ENCODE data around the gene CPNE6.
A peak's percentile ranks its signal among the peaks of the same experiment; 100 is the strongest.

The CPNE6 gene

DNA sequence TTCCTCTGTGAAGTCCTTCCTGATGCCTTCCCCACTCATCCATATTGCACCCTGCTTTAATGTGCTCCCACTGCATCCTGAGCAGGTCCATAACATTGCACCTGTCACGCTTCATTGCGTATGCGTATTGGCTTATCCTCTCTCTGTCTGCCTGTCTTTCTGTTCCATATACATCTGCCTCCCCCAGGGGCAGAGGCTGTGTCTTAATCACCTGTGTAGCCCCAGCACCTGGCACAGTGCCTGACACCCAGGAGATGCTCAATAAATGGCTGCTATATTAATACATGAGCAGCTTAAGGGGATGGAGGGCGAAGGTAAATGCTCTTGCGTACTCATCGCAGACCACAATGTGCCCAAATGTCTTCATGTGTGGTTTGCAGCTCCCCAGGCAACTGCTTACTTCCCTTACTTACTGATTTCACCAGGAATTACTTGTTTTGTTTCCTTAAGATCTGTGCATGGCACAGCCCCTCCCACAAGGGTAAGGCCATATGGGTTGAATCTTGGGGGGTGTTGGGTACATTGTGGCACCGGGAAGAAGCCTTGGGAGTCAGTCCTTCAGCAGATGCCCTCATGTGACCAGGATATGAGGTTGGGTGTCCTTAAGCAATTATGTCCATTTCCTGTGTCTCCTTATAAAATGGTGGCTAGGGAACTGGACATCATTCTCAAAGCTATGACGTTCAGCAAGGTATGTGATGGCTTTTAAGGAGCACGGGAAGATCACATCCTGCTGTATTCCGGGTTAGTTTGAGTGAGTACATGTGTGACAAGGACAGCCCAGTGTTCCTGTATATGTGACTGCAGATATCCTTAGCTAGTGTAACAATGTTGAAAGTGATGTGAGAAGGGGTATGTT is 848 bp upstream of the CPNE6 start:
- peak; percentile 69 for DNase-seq

- DNase-seq: no peak
These were observed 571 bp downstream of the CPNE6 start for GRCh38 chr14:24071836-24072430.

DNA sequence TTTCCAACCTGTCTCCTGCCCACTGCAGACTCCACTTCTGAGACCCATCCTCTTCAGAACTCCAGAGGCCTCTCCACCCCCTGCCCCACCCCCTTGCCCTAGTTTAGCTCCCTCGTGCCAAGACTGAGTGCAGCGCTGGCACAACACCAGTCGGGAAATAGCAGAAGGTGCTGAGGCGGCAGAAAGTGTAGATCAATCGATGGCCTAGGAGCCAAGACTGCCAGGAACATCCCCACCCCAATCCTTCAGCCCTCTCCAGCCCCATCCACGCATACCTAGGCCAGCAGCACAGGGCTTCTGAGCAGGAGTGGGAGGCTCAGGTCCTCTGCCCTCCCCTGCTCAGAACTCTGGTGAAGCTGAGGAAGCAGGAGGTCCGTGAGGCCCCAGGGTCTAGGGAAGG is 1.1 kb downstream of the CPNE6 start:
- DNase-seq: no peak

- no peak for DNase-seq
These were observed 1.8 kb downstream of the CPNE6 start for GRCh38 chr14:24072881-24073877.

DNA sequence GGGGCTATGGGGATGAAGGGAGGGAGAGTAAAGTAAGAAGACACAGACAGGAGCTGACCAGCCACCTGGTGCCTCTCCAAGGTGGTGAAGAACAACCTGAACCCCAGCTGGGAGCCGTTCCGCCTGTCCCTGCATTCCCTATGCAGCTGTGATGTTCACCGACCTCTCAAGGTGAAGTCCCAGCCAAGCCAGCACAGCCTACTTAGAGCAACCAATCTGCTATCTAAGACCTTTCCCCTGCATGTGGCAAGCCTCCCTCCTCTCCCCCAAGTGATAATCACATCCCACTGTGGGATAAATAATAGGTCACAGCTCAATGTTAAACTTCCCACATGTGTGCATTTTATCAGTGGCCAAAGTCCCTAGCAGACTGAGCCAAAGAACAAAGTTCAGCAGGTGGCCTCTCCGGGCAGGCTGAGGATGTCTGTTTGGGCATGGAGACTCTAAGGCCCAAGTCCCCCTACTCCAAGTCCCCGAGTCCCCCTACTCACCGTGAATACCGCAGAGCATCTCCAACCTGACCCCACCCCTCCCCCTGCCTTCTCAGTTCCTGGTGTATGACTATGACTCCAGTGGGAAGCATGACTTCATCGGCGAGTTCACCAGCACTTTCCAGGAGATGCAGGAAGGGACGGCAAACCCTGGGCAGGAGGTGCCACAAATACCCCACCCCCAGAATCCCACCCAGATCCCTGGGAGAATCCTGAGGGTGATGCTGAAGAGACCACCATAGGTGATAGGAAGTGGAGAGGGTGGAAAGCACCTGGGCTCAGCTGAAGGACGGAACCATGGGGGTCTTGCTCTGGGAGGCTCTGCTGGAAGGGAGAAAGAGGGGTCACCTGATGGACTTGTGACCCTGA is 3.5 kb downstream of the CPNE6 start:
- DNase-seq: peak; percentile 13

GRCh38 chr14:24075485-24076301 is 4.3 kb downstream of the CPNE6 start:
- no peak for DNase-seq

DNA sequence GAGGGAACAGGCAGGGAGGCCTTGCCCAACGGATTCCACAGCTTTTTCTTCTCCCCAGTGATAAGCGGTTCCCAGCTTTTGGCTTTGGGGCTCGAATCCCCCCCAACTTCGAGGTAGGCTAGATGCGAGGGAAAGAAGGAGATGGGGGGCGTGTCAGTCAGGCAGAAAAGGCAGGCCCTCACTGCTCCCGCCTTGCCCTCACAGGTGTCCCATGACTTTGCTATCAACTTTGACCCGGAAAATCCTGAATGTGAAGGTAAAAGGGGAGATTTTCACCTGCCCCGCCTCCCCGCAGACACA is 4.9 kb downstream of the CPNE6 start:
- DNase-seq: no peak

DNA sequence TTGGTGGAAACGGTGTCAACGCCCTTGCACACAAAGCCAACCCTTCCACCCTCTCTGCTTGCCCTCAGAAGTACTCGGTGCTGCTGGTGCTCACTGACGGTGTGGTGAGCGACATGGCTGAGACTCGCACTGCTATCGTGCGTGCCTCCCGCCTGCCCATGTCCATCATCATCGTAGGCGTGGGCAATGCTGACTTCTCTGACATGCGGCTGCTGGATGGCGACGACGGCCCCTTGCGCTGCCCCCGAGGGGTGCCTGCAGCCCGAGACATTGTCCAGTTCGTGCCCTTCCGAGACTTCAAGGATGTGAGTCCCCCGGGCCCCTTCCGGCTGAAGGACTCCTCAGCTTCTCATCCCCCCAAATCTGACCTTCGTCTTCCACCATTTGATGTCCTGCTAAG is 5.7 kb downstream of the CPNE6 start:
- DNase-seq: no peak

GRCh38 chr14:24078146-24078545 is 6.8 kb downstream of the CPNE6 start:
- peak; percentile 13 for DNase-seq

GRCh38 chr14:24079491-24080141 is 8.3 kb downstream of the CPNE6 start:
- peak; percentile 96 for DNase-seq

GRCh38 chr14:24080142-24080530 is 8.8 kb downstream of the CPNE6 start:
- peak; percentile 45 for DNase-seq

- DNase-seq: peak; percentile 90
These were observed 9.8 kb downstream of the CPNE6 start for GRCh38 chr14:24080888-24081738.

- DNase-seq: peak; percentile 93
These were observed 10.4 kb downstream of the CPNE6 start for GRCh38 chr14:24081739-24082211.

- no peak for DNase-seq
These were observed 11.2 kb downstream of the CPNE6 start for GRCh38 chr14:24082411-24083080.

DNA sequence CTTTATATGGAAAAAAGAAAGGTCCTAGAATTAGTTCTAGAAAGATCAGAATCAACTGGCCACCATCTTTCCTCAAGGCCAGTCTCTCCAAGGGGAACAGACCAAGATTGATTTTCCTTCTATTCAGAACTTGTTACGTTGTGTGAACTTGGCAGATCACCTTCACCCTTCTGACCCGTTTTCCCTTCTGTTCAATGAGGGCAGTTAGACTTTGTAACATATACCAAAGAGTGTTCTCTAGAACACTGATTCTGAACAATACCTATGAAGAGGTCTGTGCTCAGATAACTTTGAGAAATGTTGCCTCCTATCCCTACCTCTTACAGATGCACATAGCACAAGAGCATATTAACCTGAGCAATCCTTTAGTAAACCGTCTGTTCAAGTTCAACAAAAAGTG is 12.1 kb downstream of the CPNE6 start:
- DNase-seq: no peak

- DNase-seq: no peak
These were observed 13.1 kb downstream of the CPNE6 start for GRCh38 chr14:24084440-24084839.

DNA sequence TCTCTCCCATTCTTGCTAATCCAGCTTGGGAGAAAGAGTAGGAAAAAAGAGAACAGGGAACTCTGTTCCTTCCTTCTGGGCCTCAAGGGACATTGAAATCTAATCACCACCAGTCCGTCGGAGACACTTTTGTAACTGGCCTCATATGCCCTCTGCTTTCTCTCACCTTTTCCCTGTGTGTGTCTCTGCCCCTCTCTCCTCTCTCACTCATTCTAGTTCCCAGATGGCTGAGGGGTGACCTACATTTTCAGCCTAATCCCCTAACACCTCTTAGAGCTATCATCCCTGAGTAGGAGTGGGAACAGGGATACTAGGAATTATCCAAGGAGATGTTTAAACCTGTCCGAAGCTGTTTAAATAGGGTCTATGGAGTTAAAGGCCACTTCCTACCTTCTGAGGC is 13.9 kb downstream of the CPNE6 start:
- DNase-seq: peak; percentile 95

- DNase-seq: peak; percentile 97
These were observed 15.0 kb downstream of the CPNE6 start for GRCh38 chr14:24086193-24086955.

DNA sequence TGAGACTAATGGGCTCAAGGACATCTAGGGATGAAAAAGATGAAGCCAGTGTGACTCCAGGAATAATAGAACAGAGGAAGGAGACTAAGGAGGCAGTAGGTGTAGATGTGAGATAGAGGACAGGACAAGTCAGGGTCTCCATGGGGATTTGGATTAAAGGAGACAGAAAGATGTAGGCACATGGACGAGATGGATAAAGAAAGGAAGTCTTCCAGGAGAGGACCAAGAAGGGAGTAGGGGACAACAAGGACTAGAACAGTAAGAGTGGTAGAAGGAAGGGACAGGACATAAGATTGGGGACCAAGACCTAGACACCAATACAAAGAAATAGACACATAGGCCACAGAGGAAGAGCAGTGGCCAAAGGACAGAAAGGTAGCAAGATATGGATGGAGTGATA is 15.6 kb downstream of the CPNE6 start:
- DNase-seq: no peak

All from NCI-H82 (cell line).